Measurements from ENCODE around the gene TNS3.
"Not testable (repeated sequence)": the region's sequence is repeated elsewhere in the genome, so short reads cannot be mapped to it uniquely, and the experiment has no call there.

The TNS3 gene

DNA sequence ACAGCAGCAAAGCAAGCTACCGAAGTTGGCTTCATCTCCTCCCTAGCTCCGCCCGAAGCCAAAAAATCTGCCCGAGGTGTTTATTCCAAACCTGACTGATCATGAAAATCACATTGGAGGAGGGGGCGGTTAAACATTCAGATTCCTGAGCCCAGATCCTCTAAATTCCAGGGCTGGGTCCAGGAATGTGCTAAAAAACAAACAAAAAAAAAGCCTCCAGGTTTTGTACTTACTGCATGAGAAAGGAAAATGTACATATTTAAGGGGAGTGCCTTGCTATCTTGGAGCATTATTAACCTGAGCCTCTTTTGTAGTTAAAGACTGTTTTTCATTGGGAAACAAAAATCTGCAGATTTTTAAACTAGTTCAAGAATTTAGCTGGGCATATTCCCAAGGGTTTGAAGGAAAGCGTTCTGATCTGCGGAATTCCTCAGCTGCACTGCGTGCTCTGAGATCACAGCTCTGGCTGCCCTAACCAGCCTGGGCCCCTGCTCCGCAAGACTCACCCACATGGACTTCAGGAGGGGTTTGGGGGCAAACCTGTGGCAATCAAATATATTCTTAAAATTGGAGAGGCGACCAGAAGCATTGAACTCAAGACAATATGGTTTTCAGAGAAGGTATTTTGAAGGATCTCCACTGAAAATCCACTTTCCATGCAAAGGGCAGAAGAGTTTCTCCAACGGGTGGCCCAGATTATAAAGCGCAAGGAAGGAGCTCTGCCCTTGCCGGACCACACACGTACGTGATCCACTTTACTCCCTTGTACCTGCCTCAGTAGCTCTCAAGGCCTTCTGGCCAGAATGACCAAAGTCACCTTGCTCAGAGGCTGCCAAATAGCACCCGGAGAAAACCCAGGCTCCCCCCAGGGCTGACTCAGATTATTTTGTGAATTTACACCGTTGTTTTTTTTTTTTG lies 10.0 kb upstream of the TNS3 start:
- H3K27ac Mint-ChIP-seq = no peak overlapping the region
- H3K36me3 Mint-ChIP-seq (ENCODE audit: low read depth) = no peaks in the 10 kb centered on the region
- H3K27me3 Mint-ChIP-seq (ENCODE audit: low read depth) = no peaks in the 10 kb centered on the region
- no peak overlapping the region for H3K4me3 Mint-ChIP-seq
- H3K9me3 Mint-ChIP-seq = peaks cover 6% of the 10 kb centered on the region
- no peaks in the 10 kb centered on the region for H3K4me1 Mint-ChIP-seq (ENCODE audit: low read depth)

DNA sequence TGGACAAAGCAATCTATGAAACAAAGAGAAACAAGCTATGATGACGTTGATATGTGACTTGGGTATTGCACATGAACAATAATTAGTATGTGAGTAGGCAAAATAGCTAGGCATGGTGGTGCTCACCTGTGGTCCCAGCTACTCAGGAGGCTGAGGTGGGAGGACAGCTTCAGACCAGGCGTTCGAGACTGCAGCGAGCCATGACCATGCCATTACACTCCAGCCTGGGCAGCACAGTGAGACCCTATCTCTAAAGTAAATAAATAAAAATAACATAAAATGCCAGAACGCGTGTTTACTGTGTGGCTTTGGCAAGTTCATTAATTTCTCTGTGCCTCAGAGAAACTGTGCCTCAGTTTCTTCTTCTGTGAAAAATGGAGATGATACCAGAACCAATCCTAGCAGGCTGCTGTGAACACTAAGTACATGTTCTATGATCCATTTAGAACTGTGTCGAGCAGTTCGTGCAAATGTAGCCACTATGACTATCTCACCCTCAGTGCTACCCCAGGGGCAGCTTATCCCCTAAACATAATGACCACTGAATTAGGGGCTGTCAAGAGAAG lies 9.3 kb upstream of the TNS3 start:
- Mint-ChIP-seq H3K27me3 (ENCODE audit: low read depth) (no peaks in the 10 kb centered on the region), H3K9me3 (peaks cover 3% of the 10 kb centered on the region), H3K36me3 (ENCODE audit: low read depth) (no peaks in the 10 kb centered on the region), H3K27ac (no peak overlapping the region), H3K4me3 (no peak overlapping the region), H3K4me1 (ENCODE audit: low read depth) (no peaks in the 10 kb centered on the region)

DNA sequence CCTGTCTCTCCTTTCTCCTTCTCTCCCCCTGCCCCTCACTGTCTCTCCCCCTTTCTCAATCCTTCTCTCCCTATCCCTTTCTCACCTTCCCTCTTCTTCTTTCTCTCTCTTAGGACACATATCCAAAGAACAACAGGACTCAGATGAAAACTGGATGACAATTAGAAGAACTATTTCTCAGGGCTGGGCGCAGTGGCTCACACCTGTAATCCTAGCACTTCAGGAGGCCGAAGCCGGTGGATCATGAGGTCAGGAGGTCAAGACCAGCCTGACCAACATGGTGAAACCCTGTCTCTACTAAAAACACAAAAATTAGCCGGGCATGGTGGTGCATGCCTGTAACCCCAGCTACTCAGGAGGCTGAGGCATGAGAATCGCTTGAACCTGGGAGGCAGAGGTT lies 8.3 kb upstream of the TNS3 start:
- H3K4me1 Mint-ChIP-seq (ENCODE audit: low read depth); H3K27me3 Mint-ChIP-seq (ENCODE audit: low read depth); H3K27ac Mint-ChIP-seq; H3K4me3 Mint-ChIP-seq; H3K36me3 Mint-ChIP-seq (ENCODE audit: low read depth); H3K9me3 Mint-ChIP-seq: not testable (repeated sequence)

DNA sequence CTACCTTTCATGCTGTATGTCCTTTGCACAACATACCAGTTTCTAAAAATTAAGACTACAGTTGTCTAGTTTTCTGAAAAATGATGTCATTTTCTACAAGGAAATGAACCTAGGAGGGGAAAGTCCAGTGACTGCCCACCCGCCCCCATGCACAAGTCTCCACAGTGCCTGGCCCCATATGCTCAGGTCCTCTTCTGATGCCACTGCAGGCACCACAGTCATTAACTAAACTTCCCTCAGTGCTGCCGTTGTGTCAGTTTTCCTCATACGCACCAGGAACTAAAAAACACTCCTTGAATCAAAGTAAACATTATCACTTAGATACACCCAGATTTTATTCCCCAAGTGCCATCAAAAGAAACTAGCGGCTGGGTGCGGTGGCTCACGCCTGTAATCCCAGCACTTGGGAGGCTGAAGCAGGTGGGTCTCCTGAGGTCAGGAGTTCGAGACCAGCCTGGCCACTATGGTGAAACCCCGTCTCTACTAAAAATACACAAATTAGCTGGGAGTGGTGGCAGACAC lies 6.9 kb upstream of the TNS3 start:
- H3K4me1 Mint-ChIP-seq (ENCODE audit: low read depth) = no peaks in the 10 kb centered on the region
- H3K9me3 Mint-ChIP-seq = no peaks in the 10 kb centered on the region
- peaks cover 6% of the 10 kb centered on the region for H3K27me3 Mint-ChIP-seq (ENCODE audit: low read depth)
- H3K27ac Mint-ChIP-seq = no peak overlapping the region
- H3K36me3 Mint-ChIP-seq (ENCODE audit: low read depth) = no peaks in the 10 kb centered on the region
- H3K4me3 Mint-ChIP-seq = no peak overlapping the region

DNA sequence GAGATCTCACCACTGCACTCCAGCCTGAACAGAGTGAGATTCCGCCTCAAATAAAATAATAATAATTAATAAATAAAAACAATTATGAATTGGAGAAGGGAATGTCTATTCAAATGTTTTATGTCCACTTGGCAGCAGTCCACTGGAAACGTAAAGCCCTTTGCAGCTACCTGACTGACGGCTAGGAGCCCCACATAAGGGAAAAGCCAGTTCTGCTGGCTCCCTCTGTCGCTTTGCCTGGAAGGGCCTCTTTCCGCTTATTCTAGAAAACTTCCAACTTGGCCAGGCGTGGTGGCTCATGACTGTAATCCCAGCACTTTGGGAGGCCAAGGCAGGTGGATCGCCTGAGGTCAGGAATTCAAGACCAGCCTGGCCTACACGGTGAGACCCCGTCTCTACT lies 6.1 kb upstream of the TNS3 start:
- H3K4me1 Mint-ChIP-seq (ENCODE audit: low read depth) = no peaks in the 10 kb centered on the region
- H3K9me3 Mint-ChIP-seq = no peaks in the 10 kb centered on the region
- H3K36me3 Mint-ChIP-seq (ENCODE audit: low read depth) = no peaks in the 10 kb centered on the region
- no peak overlapping the region for H3K27ac Mint-ChIP-seq
- peaks cover 14% of the 10 kb centered on the region for H3K27me3 Mint-ChIP-seq (ENCODE audit: low read depth)
- H3K4me3 Mint-ChIP-seq = no peak overlapping the region

DNA sequence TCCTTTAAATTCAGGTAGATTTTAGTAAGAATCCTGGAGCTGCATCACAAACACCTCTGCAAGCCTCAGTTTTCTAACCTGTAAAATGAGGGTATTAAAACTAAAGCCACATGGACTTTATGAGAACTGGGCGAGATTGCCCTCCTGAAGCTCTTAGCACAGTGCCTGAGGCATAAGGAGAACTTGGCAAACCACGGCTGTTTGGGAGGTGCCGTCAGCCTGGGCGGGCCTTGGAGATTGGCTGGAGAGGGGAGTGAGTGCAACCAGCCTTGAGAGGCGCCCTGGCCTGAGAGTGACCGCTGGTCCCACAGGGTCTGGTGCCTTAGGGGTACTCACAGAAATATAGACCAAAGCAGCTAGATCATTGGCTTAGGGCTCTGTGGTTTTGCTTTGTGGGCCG lies 5.4 kb upstream of the TNS3 start:
- Mint-ChIP-seq H3K36me3 (ENCODE audit: low read depth) (no peaks in the 10 kb centered on the region), H3K4me1 (ENCODE audit: low read depth) (no peaks in the 10 kb centered on the region), H3K4me3 (no peak overlapping the region), H3K9me3 (no peaks in the 10 kb centered on the region), H3K27me3 (ENCODE audit: low read depth) (peaks cover 20% of the 10 kb centered on the region), H3K27ac (no peak overlapping the region)

DNA sequence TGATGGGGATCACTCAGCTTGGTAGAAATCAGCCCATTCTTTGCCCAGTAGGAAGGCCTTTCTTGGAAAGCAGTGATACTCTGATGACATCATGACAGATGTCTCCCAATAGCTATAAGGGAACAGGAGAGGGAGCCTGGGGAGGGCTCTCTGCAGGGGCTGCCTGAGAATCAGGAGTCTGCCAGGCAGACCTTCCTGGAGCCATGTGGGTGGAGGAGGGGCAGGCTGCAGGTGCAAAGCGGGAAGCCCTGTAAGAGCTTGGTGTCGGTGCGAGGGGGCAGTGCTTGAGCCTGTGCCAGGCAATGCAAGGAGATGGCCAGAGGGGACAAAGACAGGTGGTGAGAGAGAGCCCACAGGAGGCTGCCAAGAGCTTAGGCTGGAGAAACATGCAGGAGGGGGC lies 5.0 kb upstream of the TNS3 start:
- H3K27me3 Mint-ChIP-seq (ENCODE audit: low read depth) = peaks cover 22% of the 10 kb centered on the region
- H3K36me3 Mint-ChIP-seq (ENCODE audit: low read depth) = no peaks in the 10 kb centered on the region
- no peaks in the 10 kb centered on the region for H3K4me1 Mint-ChIP-seq (ENCODE audit: low read depth)
- no peak overlapping the region for H3K27ac Mint-ChIP-seq
- no peaks in the 10 kb centered on the region for H3K9me3 Mint-ChIP-seq
- no peak overlapping the region for H3K4me3 Mint-ChIP-seq

DNA sequence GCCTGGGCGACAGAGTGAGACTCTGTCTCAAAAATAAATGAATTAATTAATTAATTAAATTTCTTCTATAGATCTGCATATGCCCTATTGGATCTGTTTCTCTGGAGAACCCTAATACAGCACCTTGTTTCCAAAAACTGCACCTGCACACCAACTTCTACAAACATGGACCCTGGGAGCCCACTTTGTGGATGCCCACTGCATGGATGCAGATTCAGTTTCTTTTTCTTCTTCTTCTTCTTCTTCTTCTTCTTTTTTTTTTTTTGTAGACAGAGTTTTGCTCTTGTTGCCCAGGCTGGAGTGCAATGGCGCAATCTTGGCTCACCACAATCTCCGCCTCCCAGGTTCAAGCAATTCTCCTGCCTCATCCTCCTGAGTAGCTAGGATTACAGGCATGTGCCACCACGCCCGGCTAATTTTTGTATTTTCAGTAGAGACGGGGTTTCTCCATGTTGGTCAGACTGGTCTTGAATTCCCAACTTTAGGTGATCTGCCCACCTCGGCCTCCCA lies 4.3 kb upstream of the TNS3 start:
- H3K27ac Mint-ChIP-seq; H3K9me3 Mint-ChIP-seq; H3K36me3 Mint-ChIP-seq (ENCODE audit: low read depth); H3K4me3 Mint-ChIP-seq; H3K4me1 Mint-ChIP-seq (ENCODE audit: low read depth): not testable (repeated sequence)
- peaks cover 22% of the 10 kb centered on the region for H3K27me3 Mint-ChIP-seq (ENCODE audit: low read depth)

DNA sequence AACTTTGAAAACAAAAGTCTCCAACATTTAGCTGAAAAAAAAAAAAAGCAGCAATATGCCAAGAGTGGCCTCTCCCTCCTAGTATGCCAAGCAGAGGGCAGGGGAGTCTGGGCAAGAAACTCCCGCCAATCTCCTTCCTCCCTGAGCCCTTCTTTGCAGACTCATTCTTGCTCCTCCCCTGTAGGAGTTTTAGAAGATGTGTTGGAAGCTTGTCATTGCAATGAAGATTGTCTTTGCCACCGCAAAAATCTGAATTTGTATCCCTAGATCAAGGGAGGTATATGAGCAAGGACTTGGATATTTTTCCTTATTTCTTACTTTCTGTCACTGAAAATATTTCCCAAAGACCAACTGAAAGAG lies 2.6 kb upstream of the TNS3 start:
- Mint-ChIP-seq H3K27me3 (ENCODE audit: low read depth) (peaks cover 31% of the 10 kb centered on the region), H3K36me3 (ENCODE audit: low read depth) (no peaks in the 10 kb centered on the region), H3K27ac (no peak overlapping the region), H3K9me3 (no peaks in the 10 kb centered on the region), H3K4me3 (no peak overlapping the region), H3K4me1 (ENCODE audit: low read depth) (no peaks in the 10 kb centered on the region)

DNA sequence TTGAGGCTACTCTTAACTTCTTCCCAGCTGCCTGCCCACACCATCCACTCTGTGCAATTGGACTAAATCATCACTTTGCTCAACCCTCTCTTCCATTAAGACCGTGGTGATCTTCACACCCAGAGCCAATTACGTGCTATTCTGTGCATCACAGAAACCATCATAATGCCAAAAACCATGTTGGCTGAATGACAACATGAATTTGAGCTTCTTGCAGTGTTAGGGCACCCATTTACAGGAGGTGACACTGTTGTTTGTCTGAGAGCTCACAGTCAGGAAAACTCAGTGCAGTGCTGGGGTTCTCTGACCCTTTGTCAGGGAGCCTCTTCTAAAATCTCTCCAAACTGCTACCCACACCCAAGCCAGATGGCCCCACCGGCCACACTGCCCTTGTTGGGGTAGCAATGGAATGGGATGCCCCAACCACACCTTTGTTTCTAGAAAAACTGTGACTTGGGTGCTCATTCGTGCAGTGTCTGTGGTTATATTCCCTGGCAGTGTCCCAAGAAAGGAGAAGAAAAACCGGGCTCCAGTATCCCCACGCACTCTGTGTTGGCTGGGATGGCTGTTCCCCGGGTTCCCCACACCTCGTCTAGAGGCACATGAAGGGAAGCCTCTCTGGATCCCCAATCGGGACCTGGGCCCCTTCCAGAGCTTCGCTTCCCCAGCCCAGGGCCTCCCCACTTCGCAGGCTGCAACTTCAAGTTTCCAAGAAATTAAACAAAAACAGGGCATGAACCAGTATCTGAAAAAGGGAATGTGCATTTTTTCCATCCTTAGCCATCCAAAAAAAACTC lies 2.0 kb upstream of the TNS3 start:
- H3K27me3 Mint-ChIP-seq (ENCODE audit: low read depth) = peaks cover 32% of the 10 kb centered on the region
- H3K4me1 Mint-ChIP-seq (ENCODE audit: low read depth) = peaks cover 2% of the 10 kb centered on the region
- H3K36me3 Mint-ChIP-seq (ENCODE audit: low read depth) = no peaks in the 10 kb centered on the region
- H3K27ac Mint-ChIP-seq = no peak overlapping the region
- no peak overlapping the region for H3K4me3 Mint-ChIP-seq
- no peaks in the 10 kb centered on the region for H3K9me3 Mint-ChIP-seq

DNA sequence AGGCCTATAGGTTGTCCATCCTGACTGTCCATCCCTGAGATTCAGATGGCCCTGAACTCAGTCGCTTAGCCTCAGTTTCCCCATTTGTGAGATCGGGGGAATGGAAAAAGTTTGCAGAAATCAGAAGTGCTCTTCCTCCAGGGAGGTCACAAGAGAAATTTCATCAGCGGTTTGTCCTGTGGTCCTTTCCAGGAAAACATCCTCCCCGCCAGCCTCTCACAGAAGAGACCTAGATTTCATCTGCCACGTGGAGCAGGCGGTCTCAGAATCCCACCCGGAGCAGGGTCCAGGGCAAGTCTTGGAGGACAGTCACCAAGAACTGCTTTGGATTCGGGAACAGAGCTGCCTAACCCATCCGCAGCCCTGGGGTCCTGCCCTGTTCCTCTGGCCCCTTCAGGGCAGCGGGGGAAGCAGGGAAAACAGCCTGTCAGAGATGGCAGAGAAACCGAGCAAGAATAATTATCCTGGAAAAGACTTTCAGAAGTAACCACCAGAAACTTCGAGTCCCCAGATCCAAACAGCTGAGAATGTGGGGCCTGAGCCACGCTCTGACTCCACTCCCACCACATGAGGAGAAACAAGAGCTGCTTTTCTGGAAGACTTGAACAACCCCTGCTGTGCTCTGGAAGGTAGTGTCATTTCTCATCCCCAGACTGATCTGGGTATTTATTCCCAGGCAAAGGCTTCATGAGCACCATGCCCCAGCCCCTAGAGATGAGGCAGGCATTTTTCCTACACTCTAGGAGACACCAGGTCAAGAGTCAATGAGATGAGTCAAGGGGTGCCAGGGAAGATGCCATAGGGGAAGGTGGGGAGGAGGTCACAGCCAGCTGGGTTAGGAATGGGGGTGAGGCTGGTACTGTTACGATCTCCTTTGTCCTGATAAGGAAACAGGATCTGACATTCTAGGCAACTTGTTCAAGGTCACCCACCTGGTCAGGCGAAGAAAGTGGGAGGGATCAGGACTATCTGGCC lies 1.1 kb upstream of the TNS3 start:
- Mint-ChIP-seq H3K27ac (no peak overlapping the region), H3K27me3 (ENCODE audit: low read depth) (peaks cover 35% of the 10 kb centered on the region), H3K9me3 (no peaks in the 10 kb centered on the region), H3K4me1 (ENCODE audit: low read depth) (peaks cover 6% of the 10 kb centered on the region), H3K4me3 (no peak overlapping the region), H3K36me3 (ENCODE audit: low read depth) (no peaks in the 10 kb centered on the region)

DNA sequence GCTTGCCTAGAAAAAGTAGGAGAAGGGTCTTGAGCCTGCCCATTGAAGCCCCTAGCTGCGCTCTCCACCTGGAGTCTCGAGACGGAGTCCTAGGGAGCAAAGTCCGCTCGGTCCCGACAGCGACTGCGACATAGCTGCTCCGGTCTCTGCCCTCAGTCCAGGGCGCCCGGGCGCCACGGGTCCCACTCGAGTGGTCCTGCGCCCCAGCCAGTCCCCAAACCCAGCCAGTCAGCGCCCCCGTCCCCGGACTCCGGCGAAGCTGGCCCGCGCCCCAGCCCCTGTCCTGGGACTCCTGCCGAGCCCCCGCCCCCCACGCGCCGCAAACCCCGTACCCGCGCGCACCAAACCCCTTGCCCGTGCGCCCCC lies 490 bp downstream of the TNS3 start:
- H3K27me3 Mint-ChIP-seq (ENCODE audit: low read depth) = peaks cover 35% of the 10 kb centered on the region
- no peaks in the 10 kb centered on the region for H3K9me3 Mint-ChIP-seq
- no peak overlapping the region for H3K4me3 Mint-ChIP-seq
- no peak overlapping the region for H3K27ac Mint-ChIP-seq
- no peaks in the 10 kb centered on the region for H3K36me3 Mint-ChIP-seq (ENCODE audit: low read depth)
- H3K4me1 Mint-ChIP-seq (ENCODE audit: low read depth) = peaks cover 6% of the 10 kb centered on the region

DNA sequence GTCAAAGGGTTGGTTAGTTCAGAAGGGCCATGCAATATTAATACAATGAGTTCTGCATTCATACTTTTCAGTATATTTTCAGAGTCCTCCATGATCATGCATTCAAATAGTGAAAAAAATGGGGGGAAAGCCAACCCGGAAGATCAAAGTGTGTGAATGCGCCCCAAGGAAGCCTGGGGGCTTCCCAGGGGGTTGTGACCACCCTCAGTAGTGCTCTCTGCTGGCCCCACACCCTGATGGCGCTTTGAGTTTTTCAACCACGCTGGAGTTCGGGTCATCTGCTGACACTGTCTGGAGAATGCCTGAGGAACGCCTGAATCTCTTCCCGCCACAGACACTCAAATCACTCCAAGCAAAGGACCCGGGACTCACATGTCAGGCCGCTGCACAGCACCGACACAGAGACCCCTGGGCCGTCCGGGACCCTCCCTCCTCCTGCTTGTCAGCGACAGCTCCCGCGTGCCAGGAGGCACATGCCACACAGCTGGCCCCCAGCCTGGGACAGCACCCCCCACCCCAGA lies 1.0 kb downstream of the TNS3 start:
- no peaks in the 10 kb centered on the region for H3K36me3 Mint-ChIP-seq (ENCODE audit: low read depth)
- peaks cover 6% of the 10 kb centered on the region for H3K4me1 Mint-ChIP-seq (ENCODE audit: low read depth)
- no peak overlapping the region for H3K27ac Mint-ChIP-seq
- H3K4me3 Mint-ChIP-seq = no peak overlapping the region
- peaks cover 35% of the 10 kb centered on the region for H3K27me3 Mint-ChIP-seq (ENCODE audit: low read depth)
- no peaks in the 10 kb centered on the region for H3K9me3 Mint-ChIP-seq

Measured in T-helper 1 cell treated with Interleukin-12 subunit alpha and Interleukin-12 subunit beta and Interleukin-4 antibody, amounts not matched to agents 30 μg/mL and 1 μg/mL, for 36 hours (primary cell).